Gastrocnemius medialis (tissue), 4 donors: ENCODE results near the gene PRKAA2.

Source experiments
- CTCF ChIP-seq, 5 experiments: fragments of 450-650 bp in 3 of 5; fragments of 200-600 bp in 2 of 5; sonication (generic) in 2 of 5; IDR thresholded peaks in 4 of 5; conservative IDR thresholded peaks in 1 of 5; 1 replicate in 4 of 5; 2 replicates in 1 of 5; pipeline ENCODE4 v1.5.1; 2016 to 2019; ENCODE audit warnings: antibody characterized with exemption in 5 of 5, mild to moderate bottlenecking in 3 of 5, moderate library complexity in 3 of 5
- POLR2A ChIP-seq, 2 donors: fragments of 450-650 bp; IDR thresholded peaks; one replicate each; pipeline ENCODE4 v1.6.1; 2017; ENCODE audit warnings: antibody characterized with exemption in 2 of 2, mild to moderate bottlenecking in 2 of 2, moderate library complexity in 2 of 2

- TF ChIP-seq CTCF (IDR thresholded peaks at IDR 0.05 in 4 of 5, conservative IDR thresholded peaks at IDR 0.05 in 1 of 5), result no peak
- no peak for TF ChIP-seq POLR2A (IDR thresholded peaks at IDR 0.05)
These were observed 823 bp upstream of the PRKAA2 start for GRCh38 chr1:56644064-56644918.
